H9 (cell line): ENCODE data around the gene TDRD3. TPM values are rescaled to one million over a fixed set of nuclear protein-coding genes. Genes with fewer than 3 reads are reported as not detected.

Source experiments
- DNase-seq: peaks from one replicate; pipeline ENCODE4 v3.0.0-alpha.2; 2017
- H2AFZ ChIP-seq: one replicate; pipeline ENCODE4 v1.6.1; 2013; ENCODE audit warnings: mild to moderate bottlenecking, low read length, control low read depth, moderate library complexity
- H2AK5ac ChIP-seq: 2 replicates; pipeline ENCODE4 v1.6.1; 2013; ENCODE audit warnings: low read length, control low read depth, mixed read lengths; ENCODE audit not compliant: insufficient read length
- H2BK120ac ChIP-seq: one replicate; pipeline ENCODE4 v1.6.1; 2013; ENCODE audit warnings: low read depth, mild to moderate bottlenecking, low read length, control low read depth, inconsistent platforms; ENCODE audit not compliant: poor library complexity, severe bottlenecking
- H2BK12ac ChIP-seq: 2 replicates; pipeline ENCODE4 v1.6.1; 2013; ENCODE audit warnings: low read length, control low read depth, mixed read lengths, low read depth; ENCODE audit not compliant: insufficient read length
- H2BK15ac ChIP-seq: 2 replicates; pipeline ENCODE4 v1.6.1; 2013; ENCODE audit warnings: low read depth, low read length, control low read depth
- H2BK20ac ChIP-seq: one replicate; pipeline ENCODE4 v1.6.1; 2013; ENCODE audit warnings: low read depth, mild to moderate bottlenecking, low read length, control low read depth, inconsistent platforms; ENCODE audit not compliant: poor library complexity, severe bottlenecking
- H2BK5ac ChIP-seq: 2 replicates; pipeline ENCODE4 v1.6.1; 2013; ENCODE audit warnings: low read length, control low read depth, mixed read lengths; ENCODE audit not compliant: insufficient read length
- H3K14ac ChIP-seq: 2 replicates; pipeline ENCODE4 v1.6.1; 2013; ENCODE audit warnings: low read length, control low read depth; ENCODE audit not compliant: insufficient read depth
- H3K18ac ChIP-seq: 2 replicates; pipeline ENCODE4 v1.6.1; 2013; ENCODE audit warnings: low read depth, mild to moderate bottlenecking, mixed read lengths, low read length, control low read depth; ENCODE audit not compliant: insufficient read length
- H3K23ac ChIP-seq: 2 replicates; pipeline ENCODE4 v1.6.1; 2013; ENCODE audit warnings: low read length, control low read depth, mixed read lengths, low read depth; ENCODE audit not compliant: insufficient read length
- H3K23me2 ChIP-seq: 2 replicates; pipeline ENCODE4 v1.6.1; 2013; ENCODE audit warnings: low read depth, mild to moderate bottlenecking, mixed read lengths, low read length, control low read depth; ENCODE audit not compliant: insufficient read length, poor library complexity, severe bottlenecking
- H3K27ac ChIP-seq: 2 replicates; pipeline ENCODE4 v1.5.1; 2013; ENCODE audit warnings: low read length, control low read depth, mixed read lengths, low read depth; ENCODE audit not compliant: insufficient read length
- H3K27me3 ChIP-seq: 2 replicates; pipeline ENCODE4 v1.6.1; 2013; ENCODE audit warnings: low read length, control low read depth, inconsistent platforms; ENCODE audit not compliant: insufficient read depth
- H3K4ac ChIP-seq: 2 replicates; pipeline ENCODE4 v1.6.1; 2013; ENCODE audit warnings: low read depth, mild to moderate bottlenecking, control low read depth, inconsistent platforms, low read length, moderate library complexity
- H3K4me1 ChIP-seq: 2 replicates; pipeline ENCODE4 v1.6.1; 2013; ENCODE audit warnings: low read length, control low read depth, inconsistent platforms; ENCODE audit not compliant: insufficient read depth
- H3K4me2 ChIP-seq: 2 replicates; pipeline ENCODE4 v1.6.1; 2013; ENCODE audit warnings: low read length, control low read depth, mixed read lengths; ENCODE audit not compliant: insufficient read length, insufficient read depth
- H3K56ac ChIP-seq: 2 replicates; pipeline ENCODE4 v1.6.1; 2013; ENCODE audit warnings: low read depth, mild to moderate bottlenecking, mixed read lengths, low read length, control low read depth; ENCODE audit not compliant: insufficient read length
- H3K79me1 ChIP-seq: 2 replicates; pipeline ENCODE4 v1.6.1; 2013; ENCODE audit warnings: low read depth, mild to moderate bottlenecking, moderate library complexity, low read length, control low read depth, inconsistent platforms; ENCODE audit not compliant: insufficient read depth, poor library complexity, severe bottlenecking
- H3K79me2 ChIP-seq: 2 replicates; pipeline ENCODE4 v1.6.1; 2013; ENCODE audit warnings: low read length, control low read depth, inconsistent platforms; ENCODE audit not compliant: insufficient read depth
- H3K9ac ChIP-seq: 2 replicates; pipeline ENCODE4 v1.6.1; 2013; ENCODE audit warnings: low read length, control low read depth, mixed read lengths; ENCODE audit not compliant: insufficient read length; ENCODE audit errors: extremely low read depth
- H3K9me3 ChIP-seq: one replicate; pipeline ENCODE4 v1.6.1; 2013; ENCODE audit warnings: low read depth, low read length, inconsistent platforms; ENCODE audit not compliant: control insufficient read depth
- H3T11ph ChIP-seq: one replicate; pipeline ENCODE4 v1.6.1; 2013; ENCODE audit warnings: mild to moderate bottlenecking, low read length, control low read depth, inconsistent platforms
- H4K20me1 ChIP-seq: one replicate; pipeline ENCODE4 v1.6.1; 2013; ENCODE audit not compliant: control insufficient read depth, insufficient read length, insufficient read depth
- H4K5ac ChIP-seq: 2 replicates; pipeline ENCODE4 v1.6.1; 2013; ENCODE audit warnings: low read depth, mild to moderate bottlenecking, mixed read lengths, low read length, control low read depth; ENCODE audit not compliant: insufficient read length
- H4K8ac ChIP-seq: replicated peaks from 2 replicates; pipeline ENCODE4 v1.6.1; 2013; ENCODE audit warnings: low read length, control low read depth, mixed read lengths, low read depth; ENCODE audit not compliant: insufficient read length
- H4K91ac ChIP-seq: 2 replicates; pipeline ENCODE4 v1.6.1; 2013; ENCODE audit warnings: low read depth, mild to moderate bottlenecking, moderate library complexity, mixed read lengths, low read length, control low read depth; ENCODE audit not compliant: insufficient read length
- H3K27ac Mint-ChIP-seq, 3 experiments: 2 replicates in 2 of 3; 3 replicates in 1 of 3; pipeline ENCODE4 v1.8.0; 2020 to 2021; ENCODE audit warnings: mixed read lengths in 3 of 3, mild to moderate bottlenecking in 1 of 3, moderate library complexity in 1 of 3
- H3K27me3 Mint-ChIP-seq: 2 replicates; pipeline ENCODE4 v1.8.0; 2021; ENCODE audit warnings: low read depth, mild to moderate bottlenecking, moderate library complexity, mixed read lengths
- H3K36me3 Mint-ChIP-seq, 3 experiments: 2 replicates in 2 of 3; 3 replicates in 1 of 3; pipeline ENCODE4 v1.8.0; 2020 to 2021; ENCODE audit warnings: low read depth in 3 of 3, mixed read lengths in 3 of 3; ENCODE audit not compliant: insufficient read depth in 1 of 3
- H3K4me1 Mint-ChIP-seq, 2 experiments: 2 replicates each; pipeline ENCODE4 v1.8.0; 2020; ENCODE audit warnings: mixed read lengths in 2 of 2
- H3K4me3 Mint-ChIP-seq, 2 experiments: 2 replicates in 1 of 2; 3 replicates in 1 of 2; pipeline ENCODE4 v1.8.0; 2020 to 2021; ENCODE audit warnings: mild to moderate bottlenecking in 2 of 2, mixed read lengths in 2 of 2, moderate library complexity in 1 of 2
- H3K9me3 Mint-ChIP-seq, 2 experiments: 2 replicates in 1 of 2; 3 replicates in 1 of 2; pipeline ENCODE4 v1.8.0; 2020; ENCODE audit warnings: mild to moderate bottlenecking in 2 of 2, mixed read lengths in 2 of 2, moderate library complexity in 1 of 2
- CTCF ChIP-seq: fragments of 200-600 bp; sonication (generic); conservative IDR thresholded peaks from 3 replicates; pipeline ENCODE4 v1.8.0; 2021; ENCODE audit warnings: antibody characterized with exemption, mild to moderate bottlenecking
- WGBS: extraction: QIAGEN DNeasy Blood & Tissue Kit; methylation state at CpG from one replicate; pipeline ENCODE4 v1.1.7; 2013; ENCODE audit warnings: missing lambda C conversion rate, low lambda C conversion rate, mixed read lengths; ENCODE audit not compliant: insufficient read length; ENCODE audit errors: extremely low coverage; 5-methylcytosine and 5-hydroxymethylcytosine counted together
- total RNA-seq: library from RNA; stranded (reverse); gene quantifications from 2 replicates; pipeline ENCODE4 v1.2.1, GENCODE V29; 2021

The TDRD3 gene
- total RNA-seq, 1 experiment from 2014 or later: 16.1 TPM

- no peak overlapping the region for H3K27ac ChIP-seq
- no peaks in the 10 kb centered on the region for H3K4me1 ChIP-seq
- no peaks in the 10 kb centered on the region for H3K79me1 ChIP-seq
- no peak overlapping the region for H2BK120ac ChIP-seq
- H3K56ac ChIP-seq: no peak overlapping the region
- no peak overlapping the region for H3K4me2 ChIP-seq
- no peaks in the 10 kb centered on the region for H3K27me3 ChIP-seq
- no CpG with 5 or more reads among the region's 1 CpG for WGBS
- peaks cover 13 to 15% of the 10 kb centered on the region in 2 experiments for H3K4me1 Mint-ChIP-seq
- H3K14ac ChIP-seq: no peak overlapping the region
- no peak overlapping the region for H3K23ac ChIP-seq
- no peaks in the 10 kb centered on the region for H4K20me1 ChIP-seq
- no peak overlapping the region for H3K18ac ChIP-seq
- no peak overlapping the region for H2BK20ac ChIP-seq
- H3K36me3 Mint-ChIP-seq: peaks cover 31 to 37% (median 34%) of the 10 kb centered on the region in 3 experiments
- no peak for DNase-seq
- H4K5ac ChIP-seq: no peak overlapping the region
- H4K91ac ChIP-seq: no peak overlapping the region
- H3K27me3 Mint-ChIP-seq: no peaks in the 10 kb centered on the region
- H3K9me3 ChIP-seq: no peaks in the 10 kb centered on the region
- H3T11ph ChIP-seq: no peak overlapping the region
- H3K27ac Mint-ChIP-seq: no peak overlapping the region
- H4K8ac ChIP-seq: no peak overlapping the region
- TF ChIP-seq CTCF: no peak
- H2BK5ac ChIP-seq: no peak overlapping the region
- no peaks in the 10 kb centered on the region for H3K79me2 ChIP-seq
- no peaks in the 10 kb centered on the region for H3K23me2 ChIP-seq
- H3K4ac ChIP-seq: no peak overlapping the region
- H2AK5ac ChIP-seq: no peak overlapping the region
- no peak overlapping the region for H3K4me3 Mint-ChIP-seq
- peaks cover 22 to 28% of the 10 kb centered on the region in 2 experiments for H3K9me3 Mint-ChIP-seq
- no peak overlapping the region for H2BK15ac ChIP-seq
- no peak overlapping the region for H3K9ac ChIP-seq
- no peak overlapping the region for H2BK12ac ChIP-seq
- H2AFZ ChIP-seq: no peak overlapping the region
Observed at GRCh38 chr13:60514891-60515290, 117.9 kb downstream of the TDRD3 start.
